ENCODE data around the gene CYGB.

The CYGB gene

DNA sequence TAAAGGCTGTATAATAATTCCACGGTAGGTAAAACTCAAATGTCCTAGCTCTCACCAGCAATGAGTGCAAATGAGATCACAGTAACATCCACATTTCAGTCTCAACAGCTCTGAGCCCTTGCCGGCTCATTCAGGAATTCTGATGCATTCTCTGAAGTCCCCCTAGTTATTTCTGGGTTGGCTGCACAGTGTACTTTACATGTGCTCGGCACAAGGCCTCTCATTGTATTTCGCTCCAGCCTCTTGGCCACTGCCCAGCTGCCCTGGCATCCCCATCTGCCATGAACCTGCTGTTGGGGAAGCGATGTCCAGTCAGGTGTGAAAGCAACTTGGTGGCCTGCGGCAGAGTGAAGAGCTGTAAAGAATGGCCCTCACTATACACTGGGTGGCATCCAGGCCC, 16.6 kb upstream of the CYGB start:
- no peak for DNase-seq (ENCODE audit: extremely low read depth, low read depth)

DNA sequence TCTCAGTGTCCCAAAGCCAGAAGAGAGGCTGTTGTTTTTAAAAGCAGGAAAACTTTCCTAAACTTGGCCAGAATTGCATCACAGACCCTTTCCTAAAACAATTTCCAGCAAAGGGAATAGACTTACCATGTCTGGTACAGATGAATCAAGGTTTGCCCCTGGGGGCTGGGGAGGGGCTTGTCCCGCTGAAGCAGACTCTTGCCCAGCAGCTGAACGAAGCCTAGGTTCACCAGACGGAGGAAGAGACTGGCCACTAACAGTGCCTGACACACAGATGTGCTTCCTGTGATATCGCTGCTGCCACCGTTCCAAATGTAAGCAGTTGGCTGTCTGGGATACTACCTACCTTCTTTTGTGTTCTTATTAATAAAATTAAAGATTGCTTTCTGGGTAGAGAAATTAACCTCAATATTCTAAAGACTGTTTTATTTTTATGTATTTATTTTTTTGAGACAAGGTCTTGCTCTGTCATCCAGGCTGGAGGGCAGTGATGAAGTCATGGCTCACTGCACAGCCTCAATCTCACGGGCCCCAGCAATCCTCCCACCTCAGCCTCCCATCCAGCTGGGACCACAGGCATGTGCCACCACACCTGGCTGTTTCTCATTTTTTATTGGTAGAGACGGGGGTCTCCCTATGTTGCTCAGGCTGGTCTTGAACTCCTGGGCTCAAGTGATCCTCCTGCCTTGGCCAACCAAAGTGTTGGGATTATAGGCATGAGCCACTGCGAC, 15.8 kb upstream of the CYGB start:
- no peak for DNase-seq (ENCODE audit: extremely low read depth, low read depth)
- TF ChIP-seq, protein P1, sequence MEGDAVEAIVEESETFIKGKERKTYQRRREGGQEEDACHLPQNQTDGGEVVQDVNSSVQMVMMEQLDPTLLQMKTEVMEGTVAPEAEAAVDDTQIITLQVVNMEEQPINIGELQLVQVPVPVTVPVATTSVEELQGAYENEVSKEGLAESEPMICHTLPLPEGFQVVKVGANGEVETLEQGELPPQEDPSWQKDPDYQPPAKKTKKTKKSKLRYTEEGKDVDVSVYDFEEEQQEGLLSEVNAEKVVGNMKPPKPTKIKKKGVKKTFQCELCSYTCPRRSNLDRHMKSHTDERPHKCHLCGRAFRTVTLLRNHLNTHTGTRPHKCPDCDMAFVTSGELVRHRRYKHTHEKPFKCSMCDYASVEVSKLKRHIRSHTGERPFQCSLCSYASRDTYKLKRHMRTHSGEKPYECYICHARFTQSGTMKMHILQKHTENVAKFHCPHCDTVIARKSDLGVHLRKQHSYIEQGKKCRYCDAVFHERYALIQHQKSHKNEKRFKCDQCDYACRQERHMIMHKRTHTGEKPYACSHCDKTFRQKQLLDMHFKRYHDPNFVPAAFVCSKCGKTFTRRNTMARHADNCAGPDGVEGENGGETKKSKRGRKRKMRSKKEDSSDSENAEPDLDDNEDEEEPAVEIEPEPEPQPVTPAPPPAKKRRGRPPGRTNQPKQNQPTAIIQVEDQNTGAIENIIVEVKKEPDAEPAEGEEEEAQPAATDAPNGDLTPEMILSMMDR (IDR thresholded peaks at IDR 0.05; ENCODE audit: low read depth, low read length), result no peak

More for the DNA sequence above, 16.6 kb upstream of the CYGB start:
- TF ChIP-seq, protein P1 (IDR thresholded peaks at IDR 0.05; ENCODE audit: low read depth, low read length), result no peak

DNA sequence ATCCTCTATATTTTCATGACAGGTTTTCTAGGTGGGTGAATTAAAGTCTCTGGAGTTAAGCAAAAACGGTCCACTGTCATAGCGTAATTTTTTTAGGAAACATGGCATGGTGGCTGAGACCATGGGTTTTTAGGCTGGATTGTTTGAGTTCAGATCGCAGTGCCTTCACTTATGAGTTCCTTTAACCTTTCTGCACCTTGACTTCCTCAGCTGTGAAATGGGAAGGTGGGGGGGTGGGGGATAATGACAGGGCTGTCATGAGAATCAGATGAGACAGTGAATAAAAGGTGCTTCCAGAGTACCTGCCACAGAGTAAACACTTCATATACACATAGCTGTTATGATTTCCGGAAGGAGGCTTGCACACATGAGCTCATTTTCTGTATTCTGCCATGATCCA, 14.2 kb upstream of the CYGB start:
- DNase-seq (ENCODE audit: extremely low read depth, low read depth), result no peak
- TF ChIP-seq, protein P1 (IDR thresholded peaks at IDR 0.05; ENCODE audit: low read depth, low read length), result no peak

DNA sequence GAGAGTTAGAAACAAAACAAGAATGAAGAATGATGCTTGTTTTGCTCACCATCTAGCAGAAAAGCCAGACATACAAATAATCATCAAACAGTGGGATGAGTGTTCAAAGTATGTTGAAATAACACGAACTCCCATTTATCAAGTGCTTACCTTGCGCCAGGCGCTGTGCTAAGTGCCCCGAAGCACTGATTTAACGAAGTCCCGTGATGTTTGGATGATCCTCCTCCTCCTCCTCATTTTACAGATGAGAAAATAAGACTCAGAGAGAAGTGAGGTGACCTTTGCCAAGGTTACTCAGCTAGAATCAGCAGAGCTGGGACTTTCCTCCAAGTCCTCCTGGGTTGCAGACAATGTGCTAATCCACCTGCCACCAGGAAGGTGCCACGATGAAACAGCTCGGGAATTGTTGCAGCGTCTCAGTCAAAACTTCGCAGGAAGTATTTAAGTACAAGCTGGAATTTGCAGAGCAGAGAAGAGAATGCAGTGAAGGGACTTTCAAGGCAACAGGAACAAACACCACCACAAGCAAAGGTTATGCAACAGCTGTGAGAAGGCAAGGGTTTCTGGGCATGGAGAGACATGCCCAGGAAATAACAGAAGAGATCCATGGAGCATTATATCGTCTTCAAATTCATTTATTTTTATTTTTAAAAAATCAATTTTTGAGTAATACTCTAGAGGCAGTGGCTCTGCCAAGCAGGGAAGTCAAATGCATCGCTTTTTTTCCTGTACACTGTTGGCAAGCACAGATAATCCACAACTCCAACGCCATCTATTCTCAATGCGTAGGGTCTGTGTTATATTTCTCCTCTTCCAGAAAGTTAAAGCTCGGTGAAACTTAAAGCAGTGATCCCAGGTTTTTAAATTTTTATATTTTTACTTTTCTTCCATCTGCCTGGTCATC, 13.5 kb upstream of the CYGB start:
- TF ChIP-seq, protein P1 (IDR thresholded peaks at IDR 0.05; ENCODE audit: low read depth, low read length), result no peak
- DNase-seq (ENCODE audit: extremely low read depth, low read depth), result no peak

DNA sequence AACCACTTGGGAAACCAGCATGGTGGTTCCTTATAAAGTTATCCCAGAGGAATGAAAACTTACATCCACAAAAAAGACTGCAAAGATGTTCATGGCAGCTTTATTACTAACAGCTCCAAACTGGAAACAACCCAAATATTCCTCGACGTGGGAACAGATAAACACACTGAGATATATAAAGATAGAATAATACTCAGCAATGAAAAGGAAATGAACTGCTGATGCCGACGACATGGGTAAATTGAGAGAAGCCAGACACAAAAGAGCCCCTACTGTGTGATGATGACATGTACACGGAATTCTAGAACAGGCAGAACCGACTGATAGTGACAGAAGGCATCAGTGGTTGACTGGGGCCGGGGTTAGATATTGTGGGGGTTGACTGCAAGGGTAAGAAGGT, 12.0 kb upstream of the CYGB start:
- DNase-seq (ENCODE audit: extremely low read depth, low read depth), result no peak
- TF ChIP-seq, protein P1 (IDR thresholded peaks at IDR 0.05; ENCODE audit: low read depth, low read length), result no peak

DNA sequence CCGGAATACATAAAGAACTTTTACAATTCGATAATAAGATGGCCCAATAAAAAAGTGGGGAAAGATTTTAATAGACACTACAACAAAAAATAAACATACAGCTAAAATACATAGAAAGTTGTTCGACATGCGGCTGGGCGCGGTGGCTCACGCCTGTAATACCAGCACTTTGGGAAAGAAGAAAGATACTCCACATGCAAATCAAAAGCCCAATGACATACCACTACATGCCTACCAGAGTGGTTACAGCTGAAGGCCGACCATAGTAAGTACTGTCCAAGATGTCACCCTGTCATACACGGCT, 11.7 kb upstream of the CYGB start:
- TF ChIP-seq, protein P1 (IDR thresholded peaks at IDR 0.05; ENCODE audit: low read depth, low read length), result no peak
- DNase-seq (ENCODE audit: extremely low read depth, low read depth), result no peak

Data from AG09319 (cell line).